Ascending aorta (tissue), 2 donors: Measurements from ENCODE around the gene ANAPC16. TPM values are rescaled to one million over a fixed set of nuclear protein-coding genes. Genes with fewer than 3 reads are reported as not detected.
"Not testable (repeated sequence)": the region's sequence is repeated elsewhere in the genome, so short reads cannot be mapped to it uniquely, and the experiment has no call there.

Source experiments
- DNase-seq, 2 donors: peaks; one replicate each; pipeline ENCODE4 v3.0.0-alpha.2; 2019; ENCODE audit warnings: low spot score in 2 of 2
- H3K27ac ChIP-seq, 2 donors: fragments of 200-600 bp; sonication (generic); one replicate each; pipeline ENCODE4 v1.5.1; 2016 to 2017; ENCODE audit warnings: mild to moderate bottlenecking in 1 of 2
- H3K27me3 ChIP-seq: fragments of 200-600 bp; sonication (generic); one replicate; pipeline ENCODE4 v1.5.1; 2017
- H3K36me3 ChIP-seq, 2 donors: fragments of 200-600 bp; sonication (generic); one replicate each; pipeline ENCODE4 v1.5.1; 2016
- H3K4me1 ChIP-seq, 2 donors: fragments of 200-600 bp; sonication (generic); one replicate each; pipeline ENCODE4 v1.5.1; 2016 to 2017; ENCODE audit warnings: mild to moderate bottlenecking in 1 of 2
- H3K4me3 ChIP-seq, 2 donors: fragments of 200-600 bp; sonication (generic); one replicate each; pipeline ENCODE4 v1.5.1; 2016 to 2017; ENCODE audit warnings: mild to moderate bottlenecking in 1 of 2
- H3K9me3 ChIP-seq, 2 donors: fragments of 200-600 bp; sonication (generic); one replicate each; pipeline ENCODE4 v1.5.1; 2016
- intact Hi-C: fragments of 100-400 bp; cut with DNase I; formaldehyde crosslinking; loops from one replicate; pipeline ENCODE4 v1.15.1; 2023
- total RNA-seq: library from RNA; depleted of rRNA; stranded (reverse); fragments of >200 nt; gene quantifications from one replicate; pipeline ENCODE4 v1.1.0, GENCODE V29; 2016
- TF ChIP-seq, protein P1 (sequence below), 3 experiments: fragments of 200-600 bp in 2 of 3; fragments of 450-650 bp in 1 of 3; sonication (generic) in 2 of 3; IDR thresholded peaks; one replicate each; pipeline ENCODE4 v1.5.1; 2016 to 2019; ENCODE audit warnings: antibody characterized with exemption in 3 of 3, mild to moderate bottlenecking in 1 of 3, moderate library complexity in 1 of 3

ANAPC16 gene
- total RNA-seq, 1 donor from 2014 or later, result 22.8 TPM

DNA sequence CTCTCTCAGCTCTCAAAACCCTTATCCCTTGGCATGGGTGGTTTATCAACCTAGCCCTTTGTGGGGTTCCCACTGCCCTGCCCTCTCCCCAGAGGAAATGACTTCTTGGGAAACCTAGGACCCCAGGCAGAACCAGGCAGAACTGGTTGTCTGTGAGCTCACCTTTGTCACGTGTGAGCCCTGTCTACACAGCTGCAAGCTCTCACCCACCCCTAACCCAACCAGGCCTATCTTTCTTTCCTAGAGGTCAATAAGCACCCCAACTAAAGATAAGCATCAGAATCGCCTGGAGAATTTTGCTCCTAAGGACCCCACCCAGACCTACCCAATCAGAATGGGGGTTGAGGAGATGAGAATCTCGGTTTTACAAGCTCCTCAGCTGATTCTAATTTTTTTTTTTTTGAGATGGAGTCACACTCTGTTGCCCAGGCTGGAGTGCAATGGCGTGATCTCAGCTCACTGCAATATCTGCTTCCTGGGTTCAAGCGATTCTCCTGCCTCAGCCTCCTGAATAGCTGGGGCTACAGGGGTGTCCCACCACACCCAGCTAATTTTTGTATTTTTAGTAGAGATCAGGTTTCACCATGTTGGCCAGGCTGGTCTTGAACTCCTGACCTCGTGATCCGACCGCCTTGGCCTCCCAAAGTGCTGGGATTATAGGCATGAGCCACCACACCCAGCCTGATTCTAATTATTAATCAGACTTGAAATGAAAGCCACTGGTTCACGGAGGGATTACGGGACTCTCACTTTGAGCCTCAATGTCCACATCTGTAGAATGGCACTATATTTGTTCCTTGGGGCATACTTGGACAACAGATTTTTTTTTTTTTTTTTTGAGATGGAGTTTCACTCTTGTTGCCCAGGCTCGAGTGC lies 50.4 kb downstream of the ANAPC16 start:
- no peaks in the 10 kb centered on the region for H3K27me3 ChIP-seq
- no peaks in the 10 kb centered on the region for H3K36me3 ChIP-seq
- H3K9me3 ChIP-seq, result no peaks in the 10 kb centered on the region
- DNase-seq, result no peak
- H3K4me3 ChIP-seq, result no peak overlapping the region
- intact Hi-C loops, result no loop called here
- H3K4me1 ChIP-seq, result peaks cover under 1 to 5% of the 10 kb centered on the region in 2 donors
- TF ChIP-seq, protein P1, sequence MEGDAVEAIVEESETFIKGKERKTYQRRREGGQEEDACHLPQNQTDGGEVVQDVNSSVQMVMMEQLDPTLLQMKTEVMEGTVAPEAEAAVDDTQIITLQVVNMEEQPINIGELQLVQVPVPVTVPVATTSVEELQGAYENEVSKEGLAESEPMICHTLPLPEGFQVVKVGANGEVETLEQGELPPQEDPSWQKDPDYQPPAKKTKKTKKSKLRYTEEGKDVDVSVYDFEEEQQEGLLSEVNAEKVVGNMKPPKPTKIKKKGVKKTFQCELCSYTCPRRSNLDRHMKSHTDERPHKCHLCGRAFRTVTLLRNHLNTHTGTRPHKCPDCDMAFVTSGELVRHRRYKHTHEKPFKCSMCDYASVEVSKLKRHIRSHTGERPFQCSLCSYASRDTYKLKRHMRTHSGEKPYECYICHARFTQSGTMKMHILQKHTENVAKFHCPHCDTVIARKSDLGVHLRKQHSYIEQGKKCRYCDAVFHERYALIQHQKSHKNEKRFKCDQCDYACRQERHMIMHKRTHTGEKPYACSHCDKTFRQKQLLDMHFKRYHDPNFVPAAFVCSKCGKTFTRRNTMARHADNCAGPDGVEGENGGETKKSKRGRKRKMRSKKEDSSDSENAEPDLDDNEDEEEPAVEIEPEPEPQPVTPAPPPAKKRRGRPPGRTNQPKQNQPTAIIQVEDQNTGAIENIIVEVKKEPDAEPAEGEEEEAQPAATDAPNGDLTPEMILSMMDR (IDR thresholded peaks at IDR 0.05), result no peak
- H3K27ac ChIP-seq, result no peak overlapping the region

DNA sequence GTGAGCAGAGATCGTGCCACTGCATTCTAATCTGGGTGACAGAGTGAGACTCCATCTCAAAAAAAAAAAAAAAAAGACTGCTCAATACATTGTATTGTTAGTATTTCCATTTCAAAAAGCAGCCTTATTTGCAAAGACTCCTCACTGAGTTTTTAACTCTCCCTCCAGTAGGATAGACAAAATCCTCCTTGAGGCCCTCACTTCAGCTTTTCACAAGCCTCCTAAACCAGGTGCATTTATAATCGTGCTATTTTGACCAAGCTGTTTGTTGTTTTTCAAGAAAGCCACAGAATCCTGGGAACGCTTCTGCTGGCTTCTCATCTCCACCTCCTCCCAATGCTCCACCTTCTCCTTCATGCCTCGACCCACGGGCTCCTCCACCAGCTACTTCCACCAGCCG lies 51.6 kb downstream of the ANAPC16 start:
- no peak overlapping the region for H3K4me3 ChIP-seq
- no peaks in the 10 kb centered on the region for H3K9me3 ChIP-seq
- no peak for DNase-seq
- peaks cover 2 to 4% of the 10 kb centered on the region in 2 donors for H3K4me1 ChIP-seq
- intact Hi-C loops, result no loop called here
- H3K36me3 ChIP-seq, result no peaks in the 10 kb centered on the region
- TF ChIP-seq, protein P1 (IDR thresholded peaks at IDR 0.05), result no peak
- no peak overlapping the region for H3K27ac ChIP-seq
- no peaks in the 10 kb centered on the region for H3K27me3 ChIP-seq

DNA sequence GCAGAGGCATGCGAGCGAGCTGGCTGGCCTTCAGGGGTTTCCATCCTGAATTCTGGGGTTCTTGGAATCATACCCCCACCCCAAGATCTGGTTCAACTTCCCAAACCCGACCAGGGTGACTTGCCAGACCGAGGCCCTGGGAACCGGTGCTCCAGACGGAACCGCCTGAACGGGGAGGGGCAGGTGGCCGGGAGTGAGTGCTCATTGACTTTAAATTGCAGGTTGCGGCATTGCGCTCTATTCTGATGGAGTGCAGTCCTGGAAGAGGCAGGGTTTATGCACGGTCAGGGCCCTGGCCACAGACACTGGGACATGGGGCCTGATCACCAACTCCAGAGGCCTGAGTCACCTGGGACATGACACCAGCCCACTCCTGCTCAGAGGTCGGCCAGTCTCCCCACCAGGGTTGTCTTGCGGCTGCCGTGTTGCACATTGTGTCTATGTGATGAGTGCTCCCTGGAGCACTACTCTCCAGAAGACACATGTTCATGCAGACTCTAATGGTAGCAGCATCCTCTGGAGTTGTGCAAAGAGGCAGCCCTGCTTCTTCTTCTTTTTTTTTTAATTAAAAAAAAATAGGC lies 52.1 kb downstream of the ANAPC16 start:
- TF ChIP-seq, protein P1 (IDR thresholded peaks at IDR 0.05), result no peak
- intact Hi-C loops, result no loop called here
- H3K36me3 ChIP-seq, result no peaks in the 10 kb centered on the region
- H3K27me3 ChIP-seq, result no peaks in the 10 kb centered on the region
- no peak overlapping the region for H3K27ac ChIP-seq
- no peaks in the 10 kb centered on the region for H3K9me3 ChIP-seq
- H3K4me1 ChIP-seq, result peaks cover 5 to 8% of the 10 kb centered on the region in 2 donors
- no peak overlapping the region for H3K4me3 ChIP-seq
- no peak for DNase-seq

DNA sequence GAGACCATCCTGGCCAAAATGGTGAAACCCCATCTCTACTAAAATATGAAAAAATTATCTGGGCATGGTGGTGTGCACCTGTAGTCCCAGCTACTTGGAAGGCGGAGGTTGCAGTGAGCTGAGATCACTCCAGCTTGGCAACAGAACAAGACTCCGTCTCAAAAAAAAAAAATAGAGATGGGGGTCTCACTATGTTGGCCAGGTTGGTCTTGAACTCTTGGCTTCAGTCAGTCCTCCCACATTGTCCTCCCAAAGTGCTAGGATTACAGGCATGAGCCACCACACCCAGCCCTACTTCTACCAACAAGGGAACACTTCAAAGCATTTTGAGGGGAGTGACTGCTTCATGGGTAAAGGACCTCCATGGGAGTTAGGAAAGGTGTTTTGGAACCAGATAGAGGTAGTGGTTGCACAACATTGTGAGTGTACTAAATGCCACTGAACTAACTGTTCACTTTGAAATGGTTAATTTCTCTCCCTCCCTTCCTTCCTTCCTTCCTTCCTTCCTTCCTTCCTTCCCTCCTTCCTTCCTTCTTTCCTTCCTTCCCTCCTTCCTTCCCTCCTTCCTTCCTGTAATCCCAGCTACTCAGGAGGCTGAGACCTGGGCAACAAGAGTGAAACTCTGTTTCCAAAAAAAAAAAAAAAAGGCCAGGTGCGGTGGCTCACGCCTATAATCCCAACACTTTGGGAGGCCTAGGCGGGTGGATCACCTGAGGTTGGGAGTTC lies 52.8 kb downstream of the ANAPC16 start:
- H3K4me3 ChIP-seq, H3K27ac ChIP-seq, H3K27me3 ChIP-seq, H3K4me1 ChIP-seq, H3K36me3 ChIP-seq, intact Hi-C loops, DNase-seq, H3K9me3 ChIP-seq: not testable (repeated sequence)

DNA sequence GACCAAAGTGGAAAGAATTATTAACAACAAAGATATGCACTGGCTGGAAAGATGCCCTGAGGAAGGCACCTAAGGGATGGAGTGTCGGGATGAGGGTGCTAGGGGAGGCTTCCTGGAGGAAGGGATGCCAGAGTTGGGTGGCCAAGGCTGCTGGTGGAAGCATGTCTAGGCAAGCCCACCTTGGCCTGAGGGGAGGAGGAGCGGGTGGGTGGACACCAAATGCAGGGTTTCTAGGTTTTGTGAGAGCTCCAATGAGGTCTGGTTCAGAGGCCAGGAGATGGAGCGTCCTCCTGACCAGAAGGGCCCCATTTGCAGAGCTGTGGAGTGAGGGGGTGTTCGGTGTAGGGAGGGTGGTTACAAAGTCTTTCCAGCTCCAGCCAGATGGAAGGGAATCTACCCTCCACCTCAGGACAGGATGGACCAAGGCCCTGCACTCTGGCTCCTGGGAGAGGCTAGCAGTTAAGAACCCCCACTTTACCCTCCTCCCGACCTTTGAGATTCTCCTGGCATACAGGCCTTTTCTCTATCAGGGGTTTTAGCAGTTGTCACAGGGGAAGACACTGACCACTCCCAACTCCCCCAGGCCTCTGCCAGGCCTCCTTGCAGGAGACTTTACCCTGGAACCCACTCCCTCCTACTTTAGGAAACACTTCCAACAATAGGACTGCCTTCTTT lies 54.9 kb downstream of the ANAPC16 start:
- Histone ChIP-seq H3K9me3 (no peaks in the 10 kb centered on the region), H3K36me3 (peaks cover 15 to 16% of the 10 kb centered on the region in 2 donors), H3K4me1 (peaks cover 5 to 15% of the 10 kb centered on the region in 2 donors), H3K27ac (no peak overlapping the region), H3K4me3 (no peak overlapping the region), H3K27me3 (no peaks in the 10 kb centered on the region)
- intact Hi-C loops, result no loop called here
- TF ChIP-seq, protein P1 (IDR thresholded peaks at IDR 0.05), result no peak
- no peak for DNase-seq
